Occipital lobe (tissue), 2 donors: Measurements from ENCODE around the gene FBLN1. TPM values are rescaled to one million over a fixed set of nuclear protein-coding genes. Genes with fewer than 3 reads are reported as not detected.
"Not testable (repeated sequence)": the region's sequence is repeated elsewhere in the genome, so short reads cannot be mapped to it uniquely, and the experiment has no call there.

Source experiments
- DNase-seq: peaks from one replicate; lab custom pipeline; 2025; lab: John Stamatoyannopoulos, UW
- total RNA-seq: library from RNA; depleted of rRNA; stranded (reverse); fragments of >200 nt; gene quantifications from one replicate; pipeline ENCODE4 v1.2.3, GENCODE V29; 2014

FBLN1 gene, protein sequence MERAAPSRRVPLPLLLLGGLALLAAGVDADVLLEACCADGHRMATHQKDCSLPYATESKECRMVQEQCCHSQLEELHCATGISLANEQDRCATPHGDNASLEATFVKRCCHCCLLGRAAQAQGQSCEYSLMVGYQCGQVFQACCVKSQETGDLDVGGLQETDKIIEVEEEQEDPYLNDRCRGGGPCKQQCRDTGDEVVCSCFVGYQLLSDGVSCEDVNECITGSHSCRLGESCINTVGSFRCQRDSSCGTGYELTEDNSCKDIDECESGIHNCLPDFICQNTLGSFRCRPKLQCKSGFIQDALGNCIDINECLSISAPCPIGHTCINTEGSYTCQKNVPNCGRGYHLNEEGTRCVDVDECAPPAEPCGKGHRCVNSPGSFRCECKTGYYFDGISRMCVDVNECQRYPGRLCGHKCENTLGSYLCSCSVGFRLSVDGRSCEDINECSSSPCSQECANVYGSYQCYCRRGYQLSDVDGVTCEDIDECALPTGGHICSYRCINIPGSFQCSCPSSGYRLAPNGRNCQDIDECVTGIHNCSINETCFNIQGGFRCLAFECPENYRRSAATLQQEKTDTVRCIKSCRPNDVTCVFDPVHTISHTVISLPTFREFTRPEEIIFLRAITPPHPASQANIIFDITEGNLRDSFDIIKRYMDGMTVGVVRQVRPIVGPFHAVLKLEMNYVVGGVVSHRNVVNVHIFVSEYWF
- 22.3 TPM for total RNA-seq

- no peak for DNase-seq
Observed at GRCh38 chr22:45502215-45503049, at the start of gene FBLN1. Gene FBLN1 (plus strand): TSS chr22:45502883. CDS start chr22:45502986, 103 bp downstream.

DNA sequence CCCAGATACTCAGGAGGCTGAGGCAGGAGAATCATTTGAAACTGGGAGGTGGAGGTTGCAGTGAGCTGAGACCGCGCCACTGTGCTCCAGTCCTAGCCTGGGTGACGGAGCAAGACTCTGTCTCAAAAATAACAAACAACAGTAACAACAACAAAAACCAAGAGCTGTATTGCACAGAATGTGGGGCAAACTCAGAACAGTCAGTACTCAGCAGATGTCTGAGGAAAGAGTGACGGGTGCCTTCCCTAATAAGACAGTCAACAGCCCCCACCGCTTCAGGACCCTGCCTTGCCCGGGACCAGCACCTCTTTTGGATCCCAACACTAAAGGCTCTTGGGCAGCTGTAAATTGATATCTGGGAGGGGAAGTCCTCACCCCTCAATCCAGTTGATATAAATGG, 48.9 kb upstream of the FBLN1 start:
- no peak for DNase-seq

DNA sequence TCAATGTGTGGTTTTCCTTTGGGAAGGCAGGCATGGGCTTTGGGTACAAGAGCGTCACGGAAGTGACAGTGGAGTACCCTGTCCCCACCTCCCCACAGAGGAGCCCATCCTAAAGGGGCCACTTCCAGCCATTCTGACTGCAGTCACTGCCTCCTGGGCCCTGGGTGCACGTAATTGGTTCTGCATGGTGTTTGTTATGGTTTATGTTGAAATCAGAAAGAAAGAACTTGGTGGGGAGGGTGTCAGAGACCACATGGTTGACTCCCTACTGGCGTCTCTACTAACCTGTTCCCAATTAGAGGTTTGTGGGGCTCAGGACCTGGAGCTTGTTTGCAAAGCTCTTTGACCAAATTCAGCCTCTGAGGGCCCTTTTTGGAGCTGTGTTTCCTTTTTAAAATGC, 48.4 kb upstream of the FBLN1 start:
- DNase-seq, result no peak

DNA sequence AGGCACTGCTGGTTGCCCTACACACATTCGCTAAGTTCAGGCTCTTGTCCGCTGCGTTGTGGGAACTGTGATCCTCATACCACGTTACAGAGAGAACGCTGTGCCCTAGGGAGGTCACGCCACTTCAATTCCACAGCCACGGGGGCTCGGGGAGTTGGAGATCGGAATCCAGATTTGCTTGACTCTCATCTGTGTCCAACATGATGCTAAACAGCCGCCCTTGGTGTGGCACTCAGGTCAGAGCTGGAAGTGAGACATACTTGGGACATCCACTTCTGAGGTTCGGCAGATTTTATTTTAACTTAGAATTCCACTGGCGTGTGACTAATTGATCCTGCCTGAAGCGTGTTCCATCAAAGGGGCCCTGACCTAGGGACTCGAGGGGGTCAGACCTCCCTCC, 47.5 kb upstream of the FBLN1 start:
- no peak for DNase-seq

DNA sequence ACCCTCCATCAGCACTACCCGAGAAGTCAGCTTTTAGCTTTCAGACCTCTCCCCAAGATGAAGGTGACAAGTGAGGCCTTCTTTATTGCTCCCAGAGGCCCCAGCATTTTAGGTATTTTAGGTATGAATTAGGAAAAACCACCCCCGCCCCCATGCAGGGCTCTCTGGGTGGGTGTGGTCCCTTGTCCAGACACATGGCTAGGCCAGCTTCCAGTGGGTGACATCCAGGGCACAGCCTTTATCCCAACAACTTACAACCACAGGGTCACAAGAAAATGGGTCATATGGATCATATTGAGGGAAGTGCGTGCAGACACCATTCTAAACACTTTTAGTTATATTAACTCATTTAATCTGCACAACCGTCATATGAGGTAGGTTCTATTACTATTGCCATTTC, 47.1 kb upstream of the FBLN1 start:
- DNase-seq, result no peak

- no peak for DNase-seq
Observed at GRCh38 chr22:45456811-45457210, 45.9 kb upstream of the FBLN1 start.

DNA sequence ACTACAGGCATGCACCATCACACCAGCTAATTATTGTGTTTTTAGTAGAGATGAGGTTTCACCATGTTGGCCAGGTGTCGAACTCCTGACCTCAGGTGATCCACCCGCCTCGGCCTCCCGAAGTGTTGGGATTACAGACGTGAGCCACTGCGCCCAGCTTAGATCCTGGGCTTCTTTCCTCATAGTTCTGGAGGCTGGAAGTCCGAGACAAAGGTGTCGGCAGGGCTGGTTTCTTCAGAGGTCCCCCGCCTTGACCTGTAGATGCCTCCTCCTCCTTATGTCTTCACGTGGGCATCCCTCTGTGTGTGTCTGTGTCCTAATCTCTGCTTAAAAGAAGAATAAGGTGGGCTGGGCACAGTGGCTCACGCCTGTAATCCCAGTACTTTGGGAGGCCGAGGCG, 44.2 kb upstream of the FBLN1 start:
- no peak for DNase-seq

DNA sequence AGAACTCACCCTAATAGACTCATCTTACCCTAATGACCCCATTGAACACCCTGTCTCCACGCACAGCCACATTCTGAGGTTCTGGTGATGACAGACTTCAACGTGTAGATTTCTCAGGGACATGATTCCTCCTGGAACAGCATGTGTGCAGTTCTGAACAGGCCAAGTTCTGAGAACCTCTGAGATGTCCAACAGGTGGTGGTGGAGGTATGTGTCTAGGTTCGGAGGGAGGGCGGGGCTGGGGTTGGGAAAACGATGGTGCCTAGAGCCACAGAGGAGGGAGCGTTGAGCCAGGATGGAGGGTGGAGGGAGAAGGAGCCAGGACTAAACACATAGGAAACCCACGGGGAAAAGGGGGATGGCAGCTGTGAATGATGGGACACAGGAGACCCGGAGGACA, 43.4 kb upstream of the FBLN1 start:
- no peak for DNase-seq

DNA sequence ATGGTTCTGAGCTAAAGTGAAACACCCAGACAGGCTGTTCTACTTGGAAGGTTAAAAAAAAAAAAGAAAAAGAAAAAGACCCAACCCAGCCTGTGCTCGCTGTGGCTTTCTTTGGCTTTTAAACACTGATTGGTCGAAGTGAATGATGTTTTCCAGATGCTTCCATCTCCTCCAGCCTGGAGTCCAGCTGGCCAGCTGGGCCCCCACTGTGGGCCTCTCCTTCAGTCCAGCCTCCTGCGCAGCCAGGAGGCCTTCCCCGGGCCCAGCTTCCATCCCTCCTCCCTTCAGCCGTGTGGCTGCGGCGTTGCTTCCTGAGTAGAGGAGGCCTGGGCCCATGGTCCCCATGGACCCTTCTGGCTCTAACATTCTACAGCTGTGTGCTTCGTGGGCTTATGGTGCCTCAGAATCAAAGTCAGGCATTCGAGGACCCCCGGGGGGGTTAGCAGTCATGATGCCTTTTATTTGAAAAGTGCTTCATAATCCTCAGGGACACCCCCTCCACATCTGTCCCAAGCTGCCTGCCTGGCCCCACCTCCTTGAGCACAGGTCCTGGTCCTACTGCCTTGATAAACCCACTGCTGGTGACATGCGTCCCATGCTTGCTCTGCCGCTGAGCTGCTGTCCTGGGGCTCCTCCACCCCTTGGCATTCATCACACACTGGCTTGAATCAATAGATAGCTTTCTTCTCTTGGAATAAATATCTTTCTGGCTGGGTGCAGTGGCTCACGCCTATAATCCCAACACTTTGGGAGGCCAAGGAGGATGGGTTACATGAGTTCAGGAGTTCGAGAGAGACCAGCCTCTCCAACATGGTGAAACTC, 42.2 kb upstream of the FBLN1 start:
- DNase-seq, result no peak

- DNase-seq, result no peak
Observed at GRCh38 chr22:45462034-45462655, 40.5 kb upstream of the FBLN1 start.

- not testable (repeated sequence) for DNase-seq
Observed at GRCh38 chr22:45463691-45464090, 39.0 kb upstream of the FBLN1 start.

- no peak for DNase-seq
Observed at GRCh38 chr22:45465633-45466032, 37.0 kb upstream of the FBLN1 start.

GRCh38 chr22:45468872-45469271, 33.8 kb upstream of the FBLN1 start:
- DNase-seq, result no peak

GRCh38 chr22:45469281-45470073, 33.2 kb upstream of the FBLN1 start:
- DNase-seq, result no peak

DNA sequence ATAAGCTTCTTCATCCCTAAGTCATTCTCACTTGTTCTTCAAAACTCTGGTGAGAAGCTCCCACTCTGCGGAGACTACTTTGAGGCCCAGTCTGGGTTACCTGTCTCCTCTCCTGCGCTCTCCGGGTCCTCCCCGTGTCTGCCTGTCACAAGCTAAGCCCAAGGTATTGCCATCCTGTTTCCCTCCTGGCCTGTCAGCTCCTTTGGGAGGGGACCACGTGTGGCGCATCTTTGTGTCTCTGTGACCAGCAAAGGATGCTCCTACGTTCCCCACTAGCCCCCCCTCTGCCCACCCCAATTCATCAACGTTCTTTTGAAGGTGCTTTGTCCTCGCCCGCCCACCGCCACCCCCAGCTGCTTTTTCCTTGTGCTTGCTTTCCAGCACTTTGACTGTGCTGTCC, 31.8 kb upstream of the FBLN1 start:
- DNase-seq, result no peak

DNA sequence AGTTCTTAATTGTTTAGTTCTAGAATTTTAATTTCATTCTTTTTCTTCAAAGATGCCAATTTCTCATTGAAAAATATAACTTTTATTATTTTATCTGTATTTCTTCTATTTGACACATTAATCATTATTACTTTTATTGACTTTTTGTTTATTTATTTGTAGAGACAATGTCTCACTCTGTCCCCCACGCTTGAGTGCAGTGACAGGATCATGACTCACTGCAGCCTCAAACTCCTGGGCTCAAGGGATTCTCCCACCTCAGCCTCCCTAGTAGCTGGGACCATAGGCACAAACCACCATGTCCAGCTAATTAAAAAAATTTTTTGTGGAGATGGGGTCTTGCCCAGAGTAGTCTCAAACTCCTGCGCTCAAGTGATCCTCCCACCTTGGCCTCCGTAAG, 30.3 kb upstream of the FBLN1 start:
- DNase-seq, result no peak

DNA sequence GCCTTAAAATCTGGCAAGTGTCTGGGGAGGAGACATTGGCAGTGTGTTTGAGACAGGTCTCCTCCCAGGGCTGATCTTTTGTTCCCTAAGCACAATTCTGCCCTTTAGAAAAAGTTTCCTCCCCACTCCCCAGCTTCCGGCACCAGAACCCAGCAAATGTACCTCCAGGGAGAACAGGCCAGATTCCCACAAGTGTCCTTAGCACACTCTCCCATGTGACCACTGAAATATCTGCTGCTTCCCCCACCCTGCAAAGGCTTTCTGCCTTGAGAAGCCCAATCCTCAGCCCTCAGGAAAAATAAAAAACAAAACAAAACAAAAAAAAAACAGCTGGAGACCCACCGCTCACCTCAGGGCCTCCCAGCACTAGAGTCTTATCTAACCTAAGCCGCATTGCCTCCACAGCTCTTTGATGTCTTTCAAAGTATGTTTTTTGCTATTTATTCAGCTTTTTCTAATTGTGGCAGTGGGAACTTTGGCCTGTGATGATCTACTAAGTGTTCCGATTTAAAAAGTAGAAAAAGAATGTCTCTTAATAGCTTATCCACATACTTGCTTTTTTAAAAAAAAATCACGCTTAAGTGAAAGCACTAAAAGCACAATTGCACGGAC, 29.0 kb upstream of the FBLN1 start:
- DNase-seq, result no peak

DNA sequence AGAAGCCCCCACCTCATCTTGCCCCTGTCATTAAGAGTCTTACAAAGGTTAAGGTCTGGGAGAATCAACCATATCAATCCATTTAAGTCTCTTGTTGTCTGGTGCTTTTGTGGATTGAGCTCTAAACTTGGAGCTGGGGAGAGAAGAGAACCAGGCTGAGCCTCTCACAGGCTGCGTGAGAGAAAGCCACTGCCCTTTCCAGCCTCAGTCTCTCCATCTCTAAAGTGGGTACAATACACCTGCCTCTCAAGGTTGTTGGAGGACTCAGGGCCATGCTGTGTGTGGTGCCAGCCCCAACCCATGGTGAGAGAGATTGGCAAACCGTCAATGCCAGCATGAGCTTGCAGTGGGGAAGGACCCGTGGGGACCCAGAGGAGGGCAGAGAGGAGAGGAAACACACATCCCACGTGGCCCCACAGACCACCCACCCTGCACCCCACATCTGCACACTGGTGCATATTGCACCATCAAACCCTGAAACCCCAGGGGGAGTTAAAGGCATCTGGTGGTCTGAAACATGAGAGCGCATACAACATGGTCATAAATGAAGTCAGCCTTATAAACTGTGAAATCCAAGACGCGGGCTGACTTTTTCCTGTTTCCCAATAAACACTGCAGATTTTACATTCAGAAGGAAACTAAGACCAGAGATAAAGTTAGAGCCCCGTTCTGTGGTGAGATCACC, 27.5 kb upstream of the FBLN1 start:
- DNase-seq, result no peak
